ENCODE results near the gene RPA1. TPM values are rescaled to one million over a fixed set of nuclear protein-coding genes. Genes with fewer than 3 reads are reported as not detected.

Gene RPA1
- total and polyA plus RNA-seq, 10 of the 15 experiments (the other 5 are each of a cell fraction or from before 2014, with no cell fraction given), result 35.9 to 198 (median 71.2) TPM

- ChIA-PET RAD21 (ENCODE audit: unreplicated experiment) (interaction anchor here (1.3 to 2.7 kb wide), 6 partner anchors 28 to 118 kb away, joined by 3 to 17 read pairs (median 8); no protein-coding TSS in a partner anchor), CTCF (interaction anchor here (1.0 to 2.7 kb wide), 8 partner anchors 14 to 582 kb away, joined by 3 to 26 read pairs (median 6); no protein-coding TSS in a partner anchor), SMC1A (ENCODE audit: uncharacterized antibody, unreplicated experiment) (interaction anchor here (1.0 to 2.8 kb wide), 8 partner anchors 10 to 118 kb away, joined by 3 to 26 read pairs (median 6); no protein-coding TSS in a partner anchor), POLR2A (interaction anchor here (0.6 to 3.9 kb wide), 5 partner anchors 15 to 227 kb away, joined by 3 to 18 read pairs (median 5); partner anchors contain the start of gene WDR81)
- no TSS peak for BruUV-seq (replicated peaks)
- H3K9ac ChIP-seq (ENCODE audit: control insufficient read depth, insufficient read depth, low read length), result no peak overlapping the region
- H3K36me3 ChIP-seq (ENCODE audit: control insufficient read depth in 2 of 2, insufficient read depth in 2 of 2, low read length in 1 of 2), result peaks cover 0 to 4% of the 10 kb centered on the region in 2 experiments; a peak in 1 of 4 replicates
- DNase-seq (ENCODE audit: low read depth, low spot score) (peak; percentile 96), FAIRE-seq (peak; percentile 93), ATAC-seq (peak; percentile 80)
- H3K4me1 ChIP-seq (ENCODE audit: control insufficient read depth, insufficient read depth, low read length), result peaks cover 21% of the 10 kb centered on the region
- H3K9me3 ChIP-seq (replicated peaks; ENCODE audit: control insufficient read depth, insufficient read depth, low read length), result no peaks in the 10 kb centered on the region
- H3K4me3 ChIP-seq, result peak overlapping the region; percentile 38; the same call in 1 of the 2 replicates
- peak overlapping the region; percentile 53 for H3K27ac ChIP-seq (ENCODE audit: control insufficient read depth, insufficient read depth)
- WGBS (ENCODE audit: insufficient coverage, insufficient replicate concordance, low lambda C conversion rate, missing lambda C conversion rate), result 55% methylated on average over 12 of the region's 12 CpGs
- no peaks in the 10 kb centered on the region for H4K20me1 ChIP-seq (ENCODE audit: control insufficient read depth, insufficient read depth)
- H3K4me2 ChIP-seq (ENCODE audit: control insufficient read depth, insufficient read depth), result peak overlapping the region; percentile 66
- in situ Hi-C loops (cut with MboI), result loop anchor here (5.0 kb wide), 1 partner anchor 112 kb away; the partner anchor contains the start of gene WDR81
- peaks cover 63% of the 10 kb centered on the region for H3K79me2 ChIP-seq (ENCODE audit: control insufficient read depth, insufficient read depth, low read length)
- intact Hi-C loops (cut with micrococcal nuclease; ENCODE audit: unreplicated experiment), result no loop called here
- no peaks in the 10 kb centered on the region for H3K27me3 ChIP-seq (replicated peaks in 1 of 2; ENCODE audit: control insufficient read depth in 2 of 2, insufficient read depth in 2 of 2, low read length in 1 of 2)
- H2AFZ ChIP-seq (ENCODE audit: control insufficient read depth, low read depth, low read length), result no peak overlapping the region
- TF ChIP-seq CREB1 (IDR thresholded peaks at IDR 0.05; ENCODE audit: low read depth) (peak; percentile 65; the same call in 1 of the 2 replicates), CREM (IDR thresholded peaks at IDR 0.05; ENCODE audit: low read depth) (peak; percentile 73), CBFB (IDR thresholded peaks at IDR 0.05; ENCODE audit: low read depth) (peak; percentile 48; the same call in 1 of the 2 replicates), MLLT1 (IDR thresholded peaks at IDR 0.05) (0 out of 2 replicates have a peak, but pooled peaks have one; percentile 63), FOXM1 (IDR thresholded peaks at IDR 0.05; ENCODE audit: low read depth, low read length) (peak; percentile 74), ZNF24 (IDR thresholded peaks at IDR 0.05) (peak; percentile 52), IKZF1 (conservative IDR thresholded peaks at IDR 0.05) (peak; percentile 55), ZSCAN29 (IDR thresholded peaks at IDR 0.05) (no peak), STAT3 (IDR thresholded peaks at IDR 0.05; ENCODE audit: low read depth, low read length) (0 out of 2 replicates have a peak, but pooled peaks have one; percentile 58), PAX5 (IDR thresholded peaks at IDR 0.05; ENCODE audit: borderline replicate concordance, low read depth, low read length) (peak; percentile 42; the same call in 1 of the 2 replicates), RAD51 (IDR thresholded peaks at IDR 0.05) (peak; percentile 96), KDM1A (IDR thresholded peaks at IDR 0.05; ENCODE audit: borderline replicate concordance) (no peak), MEF2B (IDR thresholded peaks at IDR 0.05; ENCODE audit: partially characterized antibody, poor library complexity, severe bottlenecking) (peak; percentile 69), BACH1 (IDR thresholded peaks at IDR 0.05; ENCODE audit: borderline replicate concordance) (peak; percentile 52; the same call in 1 of the 2 replicates), IKZF2 (IDR thresholded peaks at IDR 0.05) (peak; percentile 89 to 92), GABPA (IDR thresholded peaks at IDR 0.05; ENCODE audit: low read depth) (peak; percentile 19; the same call in 1 of the 2 replicates), ZNF207 (IDR thresholded peaks at IDR 0.05; ENCODE audit: borderline replicate concordance) (no peak), ZZZ3 (IDR thresholded peaks at IDR 0.05; ENCODE audit: control insufficient read depth, insufficient read length, low read depth) (no peak), DPF2 (IDR thresholded peaks at IDR 0.05) (peak; percentile 54; the same call in 1 of the 2 replicates)
- TF ChIP-seq, protein P1, sequence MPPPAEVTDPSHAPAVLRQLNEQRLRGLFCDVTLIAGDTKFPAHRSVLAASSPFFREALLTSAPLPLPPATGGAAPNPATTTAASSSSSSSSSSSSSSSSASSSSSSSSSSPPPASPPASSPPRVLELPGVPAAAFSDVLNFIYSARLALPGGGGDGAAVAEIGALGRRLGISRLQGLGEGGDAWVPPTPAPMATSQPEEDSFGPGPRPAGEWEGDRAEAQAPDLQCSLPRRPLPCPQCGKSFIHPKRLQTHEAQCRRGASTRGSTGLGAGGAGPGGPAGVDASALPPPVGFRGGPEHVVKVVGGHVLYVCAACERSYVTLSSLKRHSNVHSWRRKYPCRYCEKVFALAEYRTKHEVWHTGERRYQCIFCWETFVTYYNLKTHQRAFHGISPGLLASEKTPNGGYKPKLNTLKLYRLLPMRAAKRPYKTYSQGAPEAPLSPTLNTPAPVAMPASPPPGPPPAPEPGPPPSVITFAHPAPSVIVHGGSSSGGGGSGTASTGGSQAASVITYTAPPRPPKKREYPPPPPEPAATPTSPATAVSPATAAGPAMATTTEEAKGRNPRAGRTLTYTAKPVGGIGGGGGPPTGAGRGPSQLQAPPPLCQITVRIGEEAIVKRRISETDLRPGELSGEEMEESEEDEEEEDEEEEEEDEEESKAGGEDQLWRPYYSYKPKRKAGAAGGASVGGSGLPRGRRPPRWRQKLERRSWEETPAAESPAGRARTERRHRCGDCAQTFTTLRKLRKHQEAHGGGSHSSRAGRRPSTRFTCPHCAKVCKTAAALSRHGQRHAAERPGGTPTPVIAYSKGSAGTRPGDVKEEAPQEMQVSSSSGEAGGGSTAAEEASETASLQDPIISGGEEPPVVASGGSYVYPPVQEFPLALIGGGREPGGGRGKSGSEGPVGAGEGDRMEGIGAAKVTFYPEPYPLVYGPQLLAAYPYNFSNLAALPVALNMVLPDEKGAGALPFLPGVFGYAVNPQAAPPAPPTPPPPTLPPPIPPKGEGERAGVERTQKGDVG (CRISPR knock-in tag; IDR thresholded peaks at IDR 0.05), result no peak
Measured at GRCh38 chr17:1834380-1835149, 4.8 kb downstream of the RPA1 start.
